ENCODE results near the gene SPTAN1. TPM values are rescaled to one million over a fixed set of nuclear protein-coding genes. Genes with fewer than 3 reads are reported as not detected.

Gene SPTAN1
- total RNA-seq, 3 donors from 2014 or later (not counting 1 experiment from before 2014, with no cell fraction given) = 301 to 420 (median 400) TPM

- no peak overlapping the region for H3K27ac Mint-ChIP-seq
- no peak overlapping the region for H3K4me3 ChIP-seq (ENCODE audit: low read length)
- WGBS (ENCODE audit: insufficient coverage) = 100% methylated on average over 3 of the region's 3 CpGs
Measured at GRCh38 chr9:128610897-128611296, 58.5 kb downstream of the SPTAN1 start.

GRCh38 chr9:128611600-128612394 lies 59.4 kb downstream of the SPTAN1 start:
- H3K27ac ChIP-seq (ENCODE audit: low read length) = no peak overlapping the region
- no peak overlapping the region for H3K4me3 ChIP-seq (ENCODE audit: low read length)
- H3K9me3 Mint-ChIP-seq = no peaks in the 10 kb centered on the region
- no peak overlapping the region for H3K4me3 Mint-ChIP-seq
- no peaks in the 10 kb centered on the region for H3K4me1 Mint-ChIP-seq
- peaks cover 97% of the 10 kb centered on the region for H3K36me3 ChIP-seq (ENCODE audit: control insufficient read depth, insufficient read depth, low read length)
- 98% methylated on average over 11 of the region's 12 CpGs for WGBS (ENCODE audit: insufficient coverage)
- no peaks in the 10 kb centered on the region for H3K9me3 ChIP-seq (ENCODE audit: control insufficient read depth, insufficient read depth, low read length)
- no peak for TF ChIP-seq CTCF (IDR thresholded peaks at IDR 0.05)
- no peaks in the 10 kb centered on the region for H3K27me3 ChIP-seq (ENCODE audit: control insufficient read depth, insufficient read depth, low read length)
- ATAC-seq = no peak
- H3K27ac Mint-ChIP-seq = peak overlapping the region; percentile 13 to 29
- peaks cover 18% of the 10 kb centered on the region for H3K36me3 Mint-ChIP-seq
- DNase-seq = no peak
- H3K4me1 ChIP-seq (ENCODE audit: control insufficient read depth, insufficient read depth, low read length) = no peaks in the 10 kb centered on the region
- intact Hi-C loops (cut with micrococcal nuclease) = no loop called here
- H3K27me3 Mint-ChIP-seq (ENCODE audit: low read depth in 2 of 2) = no peaks in the 10 kb centered on the region

More at GRCh38 chr9:128610897-128611296, 58.5 kb downstream of the SPTAN1 start:
- ATAC-seq (no peak), DNase-seq (no peak)
- no peaks in the 10 kb centered on the region for H3K9me3 ChIP-seq (ENCODE audit: control insufficient read depth, insufficient read depth, low read length)
- no peak for TF ChIP-seq CTCF (IDR thresholded peaks at IDR 0.05)
- intact Hi-C loops (cut with micrococcal nuclease) = no loop called here
- H3K27ac ChIP-seq (ENCODE audit: low read length) = no peak overlapping the region
- H3K4me1 ChIP-seq (ENCODE audit: control insufficient read depth, insufficient read depth, low read length) = no peaks in the 10 kb centered on the region
- peaks cover 90% of the 10 kb centered on the region for H3K36me3 ChIP-seq (ENCODE audit: control insufficient read depth, insufficient read depth, low read length)
- H3K4me3 Mint-ChIP-seq = no peak overlapping the region
- peaks cover 18% of the 10 kb centered on the region for H3K36me3 Mint-ChIP-seq
- H3K4me1 Mint-ChIP-seq = no peaks in the 10 kb centered on the region
- no peaks in the 10 kb centered on the region for H3K9me3 Mint-ChIP-seq
- no peaks in the 10 kb centered on the region for H3K27me3 ChIP-seq (ENCODE audit: control insufficient read depth, insufficient read depth, low read length)
- no peaks in the 10 kb centered on the region for H3K27me3 Mint-ChIP-seq (ENCODE audit: low read depth in 2 of 2)

- H3K9me3 ChIP-seq (ENCODE audit: control insufficient read depth, insufficient read depth, low read length) = no peaks in the 10 kb centered on the region
- Mint-ChIP-seq H3K9me3 (no peaks in the 10 kb centered on the region), H3K27me3 (ENCODE audit: low read depth in 2 of 2) (no peaks in the 10 kb centered on the region), H3K27ac (no peak overlapping the region), H3K4me3 (no peak overlapping the region), H3K4me1 (no peaks in the 10 kb centered on the region), H3K36me3 (peaks cover 15% of the 10 kb centered on the region)
- H3K4me1 ChIP-seq (ENCODE audit: control insufficient read depth, insufficient read depth, low read length) = no peaks in the 10 kb centered on the region
- intact Hi-C loops (cut with micrococcal nuclease) = no loop called here
- 100% methylated on average over 1 of the region's 1 CpG for WGBS (ENCODE audit: insufficient coverage)
- DNase-seq (no peak), ATAC-seq (no peak)
- no peak for TF ChIP-seq CTCF (IDR thresholded peaks at IDR 0.05)
- H3K27me3 ChIP-seq (ENCODE audit: control insufficient read depth, insufficient read depth, low read length) = no peaks in the 10 kb centered on the region
- H3K4me3 ChIP-seq (ENCODE audit: low read length) = no peak overlapping the region
- H3K36me3 ChIP-seq (ENCODE audit: control insufficient read depth, insufficient read depth, low read length) = peaks cover 94% of the 10 kb centered on the region
- no peak overlapping the region for H3K27ac ChIP-seq (ENCODE audit: low read length)
Measured at GRCh38 chr9:128614728-128615127, 62.3 kb downstream of the SPTAN1 start.

- Histone ChIP-seq H3K4me3 (ENCODE audit: low read length) (no peak overlapping the region), H3K4me1 (ENCODE audit: control insufficient read depth, insufficient read depth, low read length) (no peaks in the 10 kb centered on the region), H3K27me3 (ENCODE audit: control insufficient read depth, insufficient read depth, low read length) (no peaks in the 10 kb centered on the region), H3K36me3 (ENCODE audit: control insufficient read depth, insufficient read depth, low read length) (peaks cover 92% of the 10 kb centered on the region), H3K9me3 (ENCODE audit: control insufficient read depth, insufficient read depth, low read length) (no peaks in the 10 kb centered on the region), H3K27ac (ENCODE audit: low read length) (no peak overlapping the region)
- intact Hi-C loops (cut with micrococcal nuclease) = no loop called here
- DNase-seq (no peak), ATAC-seq (no peak)
- Mint-ChIP-seq H3K4me1 (no peaks in the 10 kb centered on the region), H3K27ac (no peak overlapping the region), H3K27me3 (ENCODE audit: low read depth in 2 of 2) (no peaks in the 10 kb centered on the region), H3K36me3 (peaks cover 11% of the 10 kb centered on the region), H3K4me3 (no peak overlapping the region), H3K9me3 (no peaks in the 10 kb centered on the region)
- no peak for TF ChIP-seq CTCF (IDR thresholded peaks at IDR 0.05)
- 97% methylated on average over 12 of the region's 12 CpGs for WGBS (ENCODE audit: insufficient coverage)
Measured at GRCh38 chr9:128615571-128615970, 63.2 kb downstream of the SPTAN1 start.
